Measurements from ENCODE around the gene CASZ1.
A peak's percentile ranks its signal among the peaks of the same experiment; 100 is the strongest.

CASZ1 gene

GRCh38 chr1:10669570-10669969, 126.9 kb downstream of the CASZ1 start:
- TF ChIP-seq CREB1 (IDR thresholded peaks at IDR 0.05; ENCODE audit: low read depth), result no peak
- no peak for TF ChIP-seq RAD21 (IDR thresholded peaks at IDR 0.05; ENCODE audit: low read depth)
- TF ChIP-seq CEBPB (IDR thresholded peaks at IDR 0.05), result no peak
- TF ChIP-seq TAF1 (IDR thresholded peaks at IDR 0.05; ENCODE audit: low read depth), result no peak
- TF ChIP-seq TCF12 (IDR thresholded peaks at IDR 0.05; ENCODE audit: low read depth), result no peak
- no peak for TF ChIP-seq ZBTB7A (IDR thresholded peaks at IDR 0.05; ENCODE audit: low read depth)
- no peak for TF ChIP-seq YY1 (IDR thresholded peaks at IDR 0.05; ENCODE audit: low read depth)
- TF ChIP-seq FOXM1 (IDR thresholded peaks at IDR 0.05; ENCODE audit: borderline replicate concordance, low read depth), result no peak
- TF ChIP-seq, protein P1, sequence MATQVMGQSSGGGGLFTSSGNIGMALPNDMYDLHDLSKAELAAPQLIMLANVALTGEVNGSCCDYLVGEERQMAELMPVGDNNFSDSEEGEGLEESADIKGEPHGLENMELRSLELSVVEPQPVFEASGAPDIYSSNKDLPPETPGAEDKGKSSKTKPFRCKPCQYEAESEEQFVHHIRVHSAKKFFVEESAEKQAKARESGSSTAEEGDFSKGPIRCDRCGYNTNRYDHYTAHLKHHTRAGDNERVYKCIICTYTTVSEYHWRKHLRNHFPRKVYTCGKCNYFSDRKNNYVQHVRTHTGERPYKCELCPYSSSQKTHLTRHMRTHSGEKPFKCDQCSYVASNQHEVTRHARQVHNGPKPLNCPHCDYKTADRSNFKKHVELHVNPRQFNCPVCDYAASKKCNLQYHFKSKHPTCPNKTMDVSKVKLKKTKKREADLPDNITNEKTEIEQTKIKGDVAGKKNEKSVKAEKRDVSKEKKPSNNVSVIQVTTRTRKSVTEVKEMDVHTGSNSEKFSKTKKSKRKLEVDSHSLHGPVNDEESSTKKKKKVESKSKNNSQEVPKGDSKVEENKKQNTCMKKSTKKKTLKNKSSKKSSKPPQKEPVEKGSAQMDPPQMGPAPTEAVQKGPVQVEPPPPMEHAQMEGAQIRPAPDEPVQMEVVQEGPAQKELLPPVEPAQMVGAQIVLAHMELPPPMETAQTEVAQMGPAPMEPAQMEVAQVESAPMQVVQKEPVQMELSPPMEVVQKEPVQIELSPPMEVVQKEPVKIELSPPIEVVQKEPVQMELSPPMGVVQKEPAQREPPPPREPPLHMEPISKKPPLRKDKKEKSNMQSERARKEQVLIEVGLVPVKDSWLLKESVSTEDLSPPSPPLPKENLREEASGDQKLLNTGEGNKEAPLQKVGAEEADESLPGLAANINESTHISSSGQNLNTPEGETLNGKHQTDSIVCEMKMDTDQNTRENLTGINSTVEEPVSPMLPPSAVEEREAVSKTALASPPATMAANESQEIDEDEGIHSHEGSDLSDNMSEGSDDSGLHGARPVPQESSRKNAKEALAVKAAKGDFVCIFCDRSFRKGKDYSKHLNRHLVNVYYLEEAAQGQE (IDR thresholded peaks at IDR 0.05; ENCODE audit: low read depth), result no peak
- TF ChIP-seq TEAD4 (IDR thresholded peaks at IDR 0.05), result no peak
- TF ChIP-seq EGR1 (IDR thresholded peaks at IDR 0.05), result no peak
- TF ChIP-seq EP300 (IDR thresholded peaks at IDR 0.05; ENCODE audit: borderline replicate concordance), result no peak
- TF ChIP-seq, protein P2, sequence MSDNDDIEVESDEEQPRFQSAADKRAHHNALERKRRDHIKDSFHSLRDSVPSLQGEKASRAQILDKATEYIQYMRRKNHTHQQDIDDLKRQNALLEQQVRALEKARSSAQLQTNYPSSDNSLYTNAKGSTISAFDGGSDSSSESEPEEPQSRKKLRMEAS (IDR thresholded peaks at IDR 0.05), result no peak
- no peak for TF ChIP-seq USF1 (IDR thresholded peaks at IDR 0.05)
- TF ChIP-seq NFIC (IDR thresholded peaks at IDR 0.05), result no peak

DNA sequence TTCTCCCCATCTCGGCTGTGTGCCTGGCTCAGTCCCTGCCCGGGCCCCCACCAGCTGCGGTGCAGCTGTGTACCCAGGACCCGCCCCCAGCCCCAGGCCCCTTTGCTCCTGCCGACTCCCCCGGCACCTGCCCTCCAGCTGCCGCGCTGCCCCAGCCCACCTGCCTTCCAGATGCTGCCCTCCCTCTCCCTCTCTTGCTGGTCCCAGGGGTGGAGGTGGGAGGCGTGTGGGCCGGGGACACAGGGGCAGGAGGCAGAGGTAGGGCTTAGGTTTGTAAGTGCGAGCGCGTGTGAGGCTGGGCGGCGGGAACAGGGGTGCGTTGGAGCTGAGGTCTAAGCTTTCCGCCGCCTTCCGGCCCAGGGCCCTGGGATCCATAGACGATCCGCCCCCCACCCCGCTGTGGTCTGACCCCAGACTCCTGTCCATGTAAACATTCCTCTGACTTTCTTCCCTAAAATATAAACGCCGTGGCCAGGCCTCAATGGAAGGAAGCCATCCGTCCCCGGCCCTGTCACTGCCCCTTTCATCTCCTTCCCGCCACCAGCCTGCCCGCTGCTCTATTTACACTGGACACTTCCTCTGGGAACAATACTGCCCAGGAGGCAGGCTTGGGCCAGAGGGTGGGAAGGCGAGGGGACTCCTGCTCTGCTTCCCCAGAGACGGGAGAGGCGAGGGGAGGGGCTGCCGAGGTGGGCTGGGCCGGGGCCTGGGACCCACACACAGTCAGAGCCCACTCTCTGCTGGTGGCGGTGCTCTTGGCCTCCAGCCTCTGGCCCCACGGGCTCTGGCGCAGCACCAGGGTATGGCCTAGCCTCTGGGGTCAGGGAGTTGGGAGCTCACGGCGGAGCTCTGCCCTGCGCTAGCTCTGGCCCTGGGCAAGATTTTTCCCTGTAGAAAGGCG, 128.3 kb downstream of the CASZ1 start:
- TF ChIP-seq TCF12 (IDR thresholded peaks at IDR 0.05; ENCODE audit: low read depth) (no peak), EP300 (IDR thresholded peaks at IDR 0.05; ENCODE audit: borderline replicate concordance) (no peak), CEBPB (IDR thresholded peaks at IDR 0.05) (no peak), NFIC (IDR thresholded peaks at IDR 0.05) (no peak)

DNA sequence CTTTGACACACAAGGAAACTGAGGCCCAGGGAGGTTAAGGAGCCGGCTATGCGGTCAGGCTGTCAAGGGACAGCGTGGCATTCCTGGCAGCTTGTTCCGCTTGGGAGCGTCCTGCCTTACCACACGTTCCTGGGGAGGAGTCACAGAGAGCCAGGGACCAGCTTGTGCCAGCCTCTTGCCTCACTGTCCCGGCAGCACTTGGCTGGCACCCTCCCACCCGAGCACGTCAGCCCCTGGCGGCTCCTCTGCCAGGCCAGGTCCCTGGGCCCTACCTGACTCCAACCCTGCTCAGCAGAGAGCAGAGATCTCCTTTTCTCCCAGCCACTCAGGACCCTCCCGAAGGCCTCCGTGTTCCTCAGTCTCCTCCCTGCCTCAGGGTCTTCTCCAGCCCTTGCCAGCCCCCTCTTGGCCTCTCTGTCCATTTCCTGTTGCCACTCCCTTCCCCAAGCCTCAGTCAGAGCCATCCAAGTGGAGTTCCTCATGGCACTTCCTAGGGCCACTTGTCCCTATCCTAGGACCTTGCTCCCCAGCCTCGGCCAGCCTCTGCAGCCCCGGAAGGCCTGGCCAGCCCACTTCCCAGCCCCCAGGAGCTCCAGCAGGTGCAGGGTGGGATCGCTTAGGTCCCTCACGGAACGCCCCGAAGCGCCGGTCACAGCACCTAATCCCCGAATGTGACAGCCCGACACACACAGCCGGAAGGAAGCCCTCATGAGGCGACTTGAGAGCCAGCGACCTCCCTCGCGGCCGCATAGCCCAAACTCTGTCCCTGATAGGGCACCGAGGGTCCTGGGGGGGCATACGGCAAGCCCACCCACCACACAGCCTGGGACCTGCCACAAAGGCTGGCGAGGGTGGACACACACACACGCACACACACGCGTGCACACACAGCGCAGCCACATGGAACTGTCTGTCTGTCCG, 130.3 kb downstream of the CASZ1 start:
- TF ChIP-seq, protein P2 (IDR thresholded peaks at IDR 0.05), result no peak
- TF ChIP-seq USF1 (IDR thresholded peaks at IDR 0.05), result no peak
- no peak for TF ChIP-seq ZBTB7A (IDR thresholded peaks at IDR 0.05; ENCODE audit: low read depth)
- TF ChIP-seq NFIC (IDR thresholded peaks at IDR 0.05), result no peak
- TF ChIP-seq EGR1 (IDR thresholded peaks at IDR 0.05), result no peak
- TF ChIP-seq YY1 (IDR thresholded peaks at IDR 0.05; ENCODE audit: low read depth), result no peak
- TF ChIP-seq EP300 (IDR thresholded peaks at IDR 0.05; ENCODE audit: borderline replicate concordance), result no peak
- no peak for TF ChIP-seq CEBPB (IDR thresholded peaks at IDR 0.05)
- no peak for TF ChIP-seq CREB1 (IDR thresholded peaks at IDR 0.05; ENCODE audit: low read depth)
- no peak for TF ChIP-seq TEAD4 (IDR thresholded peaks at IDR 0.05)
- no peak for TF ChIP-seq RAD21 (IDR thresholded peaks at IDR 0.05; ENCODE audit: low read depth)
- TF ChIP-seq TAF1 (IDR thresholded peaks at IDR 0.05; ENCODE audit: low read depth), result no peak
- TF ChIP-seq, protein P1 (IDR thresholded peaks at IDR 0.05; ENCODE audit: low read depth), result no peak
- no peak for TF ChIP-seq FOXM1 (IDR thresholded peaks at IDR 0.05; ENCODE audit: borderline replicate concordance, low read depth)
- TF ChIP-seq TCF12 (IDR thresholded peaks at IDR 0.05; ENCODE audit: low read depth), result no peak

GRCh38 chr1:10665226-10665625, 131.2 kb downstream of the CASZ1 start:
- TF ChIP-seq TCF12 (IDR thresholded peaks at IDR 0.05; ENCODE audit: low read depth), result no peak
- no peak for TF ChIP-seq EGR1 (IDR thresholded peaks at IDR 0.05)
- TF ChIP-seq, protein P2 (IDR thresholded peaks at IDR 0.05), result no peak
- TF ChIP-seq NFIC (IDR thresholded peaks at IDR 0.05), result no peak

GRCh38 chr1:10664251-10664650, 132.2 kb downstream of the CASZ1 start:
- TF ChIP-seq CREB1 (IDR thresholded peaks at IDR 0.05; ENCODE audit: low read depth) (no peak), EP300 (IDR thresholded peaks at IDR 0.05; ENCODE audit: borderline replicate concordance) (no peak), USF1 (IDR thresholded peaks at IDR 0.05) (no peak), NFIC (IDR thresholded peaks at IDR 0.05) (no peak), TAF1 (IDR thresholded peaks at IDR 0.05; ENCODE audit: low read depth) (no peak), YY1 (IDR thresholded peaks at IDR 0.05; ENCODE audit: low read depth) (no peak), CEBPB (IDR thresholded peaks at IDR 0.05) (no peak), RAD21 (IDR thresholded peaks at IDR 0.05; ENCODE audit: low read depth) (no peak; the same call in 1 of the 2 replicates), FOXM1 (IDR thresholded peaks at IDR 0.05; ENCODE audit: borderline replicate concordance, low read depth) (no peak), EGR1 (IDR thresholded peaks at IDR 0.05) (no peak), TCF12 (IDR thresholded peaks at IDR 0.05; ENCODE audit: low read depth) (0 out of 2 replicates have a peak, but pooled peaks have one; percentile 25), TEAD4 (IDR thresholded peaks at IDR 0.05) (no peak), ZBTB7A (IDR thresholded peaks at IDR 0.05; ENCODE audit: low read depth) (peak; percentile 48; the same call in 1 of the 2 replicates)
- TF ChIP-seq, protein P2 (IDR thresholded peaks at IDR 0.05), result peak; percentile 78
- TF ChIP-seq, protein P1 (IDR thresholded peaks at IDR 0.05; ENCODE audit: low read depth), result no peak

Measured in Ishikawa (cell line).